ENCODE data around the gene ACO1.

The ACO1 gene

GRCh38 chr9:32424616-32425015 lies 40.2 kb downstream of the ACO1 start:
- DNase-seq = no peak

DNA sequence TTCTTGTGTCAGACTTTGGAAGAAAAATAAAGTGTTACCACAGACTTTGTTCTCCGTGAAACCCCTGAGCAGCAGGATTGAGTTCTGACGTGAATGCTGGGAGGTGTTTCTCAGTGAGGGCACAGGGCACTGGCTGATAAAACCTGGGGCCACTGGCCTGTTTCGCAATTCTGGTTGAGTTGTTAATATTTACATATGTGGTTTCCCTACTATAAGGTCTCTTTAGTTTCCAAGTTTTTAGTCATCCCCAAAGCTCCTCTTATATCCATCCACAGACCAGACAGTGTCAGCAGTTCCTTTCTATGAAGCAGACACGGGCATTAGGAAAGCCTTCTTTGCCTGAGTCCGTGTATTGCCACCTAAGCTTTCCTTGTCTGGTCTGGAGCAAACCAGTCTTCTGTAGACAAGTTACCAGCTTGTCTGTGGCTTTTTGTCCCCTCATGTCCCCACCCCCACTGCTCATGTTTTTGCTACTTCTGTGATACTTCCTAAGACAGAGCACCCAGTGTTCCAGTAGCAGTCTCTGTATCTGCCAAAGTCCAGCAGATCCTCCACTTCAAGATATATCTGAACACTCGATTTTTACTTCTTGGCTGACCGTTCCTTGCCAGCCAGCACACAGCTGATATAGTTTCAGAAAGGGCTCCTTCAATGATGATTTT lies 42.0 kb downstream of the ACO1 start:
- no peak for DNase-seq

- DNase-seq = no peak
These were observed 42.8 kb downstream of the ACO1 start for GRCh38 chr9:32427111-32427873.

DNA sequence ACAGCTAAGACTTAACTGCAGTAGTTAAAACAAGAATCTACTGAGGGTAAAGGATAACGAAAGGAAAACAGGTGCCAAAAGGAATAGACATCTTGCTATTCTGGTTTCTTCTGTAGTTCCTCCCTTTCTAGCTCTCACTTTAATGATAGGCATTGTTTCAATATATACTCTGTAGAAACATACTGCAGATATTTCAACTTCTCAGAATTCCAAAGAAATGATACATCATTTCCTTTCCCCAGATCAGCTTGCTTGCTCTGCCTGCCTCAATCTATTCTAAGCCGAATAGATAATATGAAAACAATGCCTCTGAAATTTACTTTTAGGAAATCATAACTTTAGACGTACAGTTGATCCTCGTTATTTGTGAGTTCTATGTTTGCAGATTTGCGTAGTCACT lies 46.3 kb downstream of the ACO1 start:
- DNase-seq = no peak

GRCh38 chr9:32431196-32431595 lies 46.8 kb downstream of the ACO1 start:
- DNase-seq = no peak

- DNase-seq = no peak
These were observed 47.6 kb downstream of the ACO1 start for GRCh38 chr9:32431940-32432555.

- DNase-seq = no peak
These were observed 50.4 kb downstream of the ACO1 start for GRCh38 chr9:32434892-32435291.

DNA sequence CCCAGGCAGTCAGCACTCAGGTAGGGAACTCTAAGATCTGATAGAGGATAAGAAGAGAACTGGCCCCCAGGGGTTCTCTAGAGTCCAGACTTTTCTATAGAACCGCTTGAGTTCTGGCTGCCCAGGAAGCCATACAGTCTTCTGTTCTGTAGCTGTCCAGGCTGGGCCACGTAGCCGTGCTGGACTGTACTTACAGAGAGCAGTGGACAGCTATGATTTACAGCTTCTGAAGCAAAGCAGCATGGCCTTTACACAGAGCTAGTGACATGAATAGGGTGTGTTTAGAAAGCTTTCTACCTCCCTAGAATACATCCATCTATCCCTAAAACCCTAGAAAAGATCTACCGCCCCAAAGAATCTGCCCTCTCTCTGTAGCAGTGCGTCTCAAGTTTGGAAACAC lies 57.2 kb downstream of the ACO1 start:
- no peak for DNase-seq

- DNase-seq = no peak
These were observed 58.0 kb downstream of the ACO1 start for GRCh38 chr9:32442433-32442832.

DNA sequence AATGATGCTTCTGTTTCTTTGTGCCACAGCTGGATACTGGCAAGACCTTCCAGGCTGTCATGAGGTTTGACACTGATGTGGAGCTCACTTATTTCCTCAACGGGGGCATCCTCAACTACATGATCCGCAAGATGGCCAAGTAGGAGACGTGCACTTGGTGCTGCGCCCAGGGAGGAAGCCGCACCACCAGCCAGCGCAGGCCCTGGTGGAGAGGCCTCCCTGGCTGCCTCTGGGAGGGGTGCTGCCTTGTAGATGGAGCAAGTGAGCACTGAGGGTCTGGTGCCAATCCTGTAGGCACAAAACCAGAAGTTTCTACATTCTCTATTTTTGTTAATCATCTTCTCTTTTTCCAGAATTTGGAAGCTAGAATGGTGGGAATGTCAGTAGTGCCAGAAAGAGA lies 65.5 kb downstream of the ACO1 start:
- no peak for DNase-seq

- DNase-seq = no peak
These were observed 69.8 kb downstream of the ACO1 start for GRCh38 chr9:32454280-32454679.

GRCh38 chr9:32455738-32456137 lies 71.3 kb downstream of the ACO1 start:
- no peak for DNase-seq

GRCh38 chr9:32456564-32456963 lies 72.1 kb downstream of the ACO1 start:
- no peak for DNase-seq

DNA sequence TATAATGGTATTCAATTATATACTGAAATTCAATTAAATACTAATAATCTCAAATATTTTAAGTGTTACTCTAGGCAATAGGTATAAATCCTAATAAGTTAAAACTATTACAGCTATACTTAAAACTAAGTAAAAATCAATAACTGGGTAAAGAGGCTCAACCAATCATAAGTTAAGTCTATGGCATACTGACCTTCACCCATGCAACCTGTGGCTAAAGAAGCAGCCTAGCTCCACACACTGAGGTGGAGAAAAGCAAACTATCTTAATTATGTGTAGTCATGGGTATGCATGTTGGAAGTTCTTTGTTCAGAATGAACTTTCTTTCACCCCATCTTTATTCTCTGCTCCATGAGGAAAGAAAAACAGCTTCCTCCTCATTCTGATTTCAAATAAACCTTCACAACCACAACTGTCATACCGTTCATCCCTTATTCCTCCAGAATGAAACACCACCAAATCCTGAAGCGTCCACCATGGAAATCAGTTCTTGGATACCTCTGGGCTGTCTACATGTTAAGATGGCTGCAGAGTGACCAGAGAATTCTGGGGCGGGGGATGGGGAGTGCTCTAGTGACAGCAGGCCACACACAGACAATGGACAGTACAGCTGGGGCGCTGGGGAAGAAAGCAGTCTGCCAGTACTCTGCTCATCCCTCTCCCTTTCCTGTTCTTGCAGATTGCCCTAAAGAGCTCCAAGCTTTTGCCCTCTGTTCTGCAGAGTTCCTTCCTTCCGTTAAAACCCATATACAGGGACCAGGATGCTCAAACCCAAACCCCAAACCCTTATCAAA lies 79.3 kb downstream of the ACO1 start:
- no peak for DNase-seq

- DNase-seq = no peak
These were observed 84.3 kb downstream of the ACO1 start for GRCh38 chr9:32468740-32469139.

DNA sequence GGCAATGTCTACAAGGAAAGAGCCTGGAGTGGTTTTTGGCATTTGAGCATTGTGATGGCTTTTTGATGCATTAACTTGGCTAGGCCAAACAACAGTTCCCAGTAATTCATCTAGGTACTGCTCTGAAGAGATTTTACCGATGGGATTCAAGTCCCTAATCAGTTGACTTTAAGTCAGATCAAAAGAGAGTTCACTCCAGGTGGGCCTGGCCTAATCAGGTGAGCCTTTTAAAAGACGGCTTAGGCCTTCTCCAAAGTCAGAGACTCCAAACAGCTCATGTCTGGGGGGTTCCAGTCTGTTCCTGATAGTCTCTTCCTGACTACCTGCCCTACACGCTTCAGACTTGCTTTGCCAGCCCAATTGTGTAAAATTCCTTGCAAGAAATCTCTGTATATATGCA lies 87.9 kb downstream of the ACO1 start:
- DNase-seq = no peak

GRCh38 chr9:32483343-32483742 lies 98.9 kb downstream of the ACO1 start:
- DNase-seq = no peak

- no peak for DNase-seq
These were observed 102.6 kb downstream of the ACO1 start for GRCh38 chr9:32486839-32487562.

DNA sequence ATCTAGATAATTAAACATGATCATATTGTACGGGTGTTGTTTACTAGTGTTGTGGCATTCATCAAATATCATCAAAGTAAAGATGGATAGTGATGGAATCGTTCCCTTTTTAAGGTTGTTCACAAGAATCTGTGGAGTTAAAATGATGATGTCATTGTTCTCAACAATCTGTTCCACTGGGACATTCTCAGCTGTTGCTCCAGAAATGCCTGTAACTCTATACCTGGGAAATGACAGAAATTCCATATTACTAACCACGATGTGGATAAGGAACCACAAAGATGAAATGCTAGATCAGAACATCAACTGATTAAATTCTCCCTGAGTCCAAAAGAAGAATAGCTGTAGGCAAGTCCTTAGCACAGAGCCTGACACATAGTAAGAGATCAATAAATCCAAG lies 103.5 kb downstream of the ACO1 start:
- no peak for DNase-seq

DNA sequence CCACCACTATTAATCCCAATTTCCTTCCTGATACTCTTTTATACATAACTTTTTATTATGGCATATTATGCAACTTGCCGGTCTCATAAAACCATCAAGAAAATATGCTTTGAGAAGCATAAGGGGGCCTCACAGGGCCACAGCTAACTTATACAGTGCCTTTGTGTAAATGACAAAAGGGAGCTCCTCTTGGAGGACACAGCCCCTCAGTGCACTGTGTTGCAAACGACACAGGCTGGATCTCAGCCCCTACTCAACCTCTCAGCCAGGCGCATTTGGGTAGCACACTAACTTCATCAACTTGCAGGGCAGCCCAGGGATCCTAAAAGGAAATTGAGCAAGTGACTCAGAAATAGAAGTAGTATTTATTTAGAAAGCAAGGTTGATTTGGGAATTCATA lies 106.2 kb downstream of the ACO1 start:
- DNase-seq = no peak

GRCh38 chr9:32497921-32498320 lies 113.5 kb downstream of the ACO1 start:
- no peak for DNase-seq

GRCh38 chr9:32500768-32501167 lies 116.3 kb downstream of the ACO1 start:
- no peak for DNase-seq

DNA sequence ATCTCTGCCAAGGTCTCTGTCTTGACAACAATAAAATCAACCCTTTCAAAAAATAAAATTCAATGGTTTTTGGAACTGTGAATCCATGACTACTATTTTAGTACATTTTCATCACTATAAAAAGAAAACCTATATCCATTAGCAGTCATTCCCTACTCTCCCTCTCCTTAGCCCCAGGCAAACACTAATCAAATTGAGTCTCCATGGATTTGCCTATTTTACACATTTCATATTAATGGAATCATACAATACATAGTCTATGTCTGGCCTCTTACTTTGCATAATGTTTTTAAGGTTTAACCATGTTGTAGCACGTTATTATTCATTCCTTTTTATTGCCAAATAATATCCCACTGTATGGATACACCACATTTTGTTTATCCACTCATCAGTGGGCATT lies 117.4 kb downstream of the ACO1 start:
- DNase-seq = no peak

Measured in NCI-H1105 (cell line).